GM19099 (cell line): ENCODE data around the gene EPHB1.

Source experiments
- POLR2A ChIP-seq: IDR thresholded peaks from 3 replicates; pipeline ENCODE4 v1.6.1; 2011; ENCODE audit warnings: low read depth; ENCODE audit not compliant: insufficient read length; ENCODE audit errors: extremely low read depth

EPHB1 gene

GRCh38 chr3:134911586-134912548 is 116.8 kb downstream of the EPHB1 start:
- no peak for TF ChIP-seq POLR2A

GRCh38 chr3:134916276-134916961 is 121.4 kb downstream of the EPHB1 start:
- TF ChIP-seq POLR2A, result no peak

- TF ChIP-seq POLR2A, result no peak
These were observed 122.6 kb downstream of the EPHB1 start for GRCh38 chr3:134917631-134918030.

- TF ChIP-seq POLR2A, result no peak
These were observed 123.4 kb downstream of the EPHB1 start for GRCh38 chr3:134918441-134918840.

- no peak for TF ChIP-seq POLR2A
These were observed 127.0 kb downstream of the EPHB1 start for GRCh38 chr3:134922101-134922500.

- TF ChIP-seq POLR2A, result no peak
These were observed 127.8 kb downstream of the EPHB1 start for GRCh38 chr3:134922866-134923265.

- no peak for TF ChIP-seq POLR2A
These were observed 128.2 kb downstream of the EPHB1 start for GRCh38 chr3:134923286-134923685.

GRCh38 chr3:134927599-134927998 is 132.5 kb downstream of the EPHB1 start:
- no peak for TF ChIP-seq POLR2A

GRCh38 chr3:134928392-134928791 is 133.3 kb downstream of the EPHB1 start:
- no peak for TF ChIP-seq POLR2A

- no peak for TF ChIP-seq POLR2A
These were observed 133.8 kb downstream of the EPHB1 start for GRCh38 chr3:134928819-134929218.

- no peak for TF ChIP-seq POLR2A
These were observed 134.9 kb downstream of the EPHB1 start for GRCh38 chr3:134929976-134930375.

- no peak for TF ChIP-seq POLR2A
These were observed 136.2 kb downstream of the EPHB1 start for GRCh38 chr3:134931045-134931785.

GRCh38 chr3:134932035-134932434 is 137.0 kb downstream of the EPHB1 start:
- no peak for TF ChIP-seq POLR2A

- no peak for TF ChIP-seq POLR2A
These were observed 138.9 kb downstream of the EPHB1 start for GRCh38 chr3:134933997-134934396.

GRCh38 chr3:134934933-134935332 is 139.9 kb downstream of the EPHB1 start:
- no peak for TF ChIP-seq POLR2A

GRCh38 chr3:134937256-134938028 is 142.4 kb downstream of the EPHB1 start:
- no peak for TF ChIP-seq POLR2A
